Measurements from ENCODE around the gene NLGN2. TPM values are rescaled to one million over a fixed set of nuclear protein-coding genes. Genes with fewer than 3 reads are reported as not detected.
"Not testable (repeated sequence)": the region's sequence is repeated elsewhere in the genome, so short reads cannot be mapped to it uniquely, and the experiment has no call there.

Gene NLGN2
- 1 to 10 TPM; 2.2 to 6.3 (median 4.7) TPM for total RNA-seq

GRCh38 chr17:7407485-7408251 lies at the start of gene NLGN2:
Gene NLGN2, plus strand, starts transcription at chr17:7407845. Its CDS starts 411 bp downstream, at chr17:7408256.
- no peaks in the 10 kb centered on the region for H3K36me3 ChIP-seq
- no peaks in the 10 kb centered on the region for H3K9me3 ChIP-seq
- peaks cover 7 to 15% of the 10 kb centered on the region in 2 donors for H3K4me1 ChIP-seq
- H3K4me3 ChIP-seq (replicated peaks in 1 of 3), result no peak within 1 kb of the TSS
- WGBS, 2 donors, result 56% methylated on average over 9 to 11 of the region's 12 CpGs
- intact Hi-C loops (cut with DNase I), result no loop called here
- no peak for DNase-seq
- no peaks in the 10 kb centered on the region for H3K27me3 ChIP-seq
- H3K27ac ChIP-seq, result no peak within 1 kb of the TSS
- no peak for TF ChIP-seq CTCF (IDR thresholded peaks at IDR 0.05)

GRCh38 chr17:7361906-7362305 lies 45.7 kb upstream of the NLGN2 start:
- 69 to 85% methylated on average over 3 of the region's 3 CpGs for WGBS, 2 donors
- no peak overlapping the region for H3K4me3 ChIP-seq (replicated peaks in 1 of 3)
- no peaks in the 10 kb centered on the region for H3K27me3 ChIP-seq
- H3K4me1 ChIP-seq, result no peaks in the 10 kb centered on the region
- DNase-seq, result no peak
- TF ChIP-seq POLR2A (IDR thresholded peaks at IDR 0.05), result no peak
- no peak for TF ChIP-seq CTCF (IDR thresholded peaks at IDR 0.05)
- no peak overlapping the region for H3K27ac ChIP-seq
- H3K36me3 ChIP-seq, result no peaks in the 10 kb centered on the region
- no peaks in the 10 kb centered on the region for H3K9me3 ChIP-seq
- intact Hi-C loops (cut with DNase I), result loop anchor here (5.0 kb wide), 1 partner anchor 60 kb away; the partner anchor contains the start of gene SPEM1

GRCh38 chr17:7363311-7363710 lies 44.3 kb upstream of the NLGN2 start:
- no peaks in the 10 kb centered on the region for H3K9me3 ChIP-seq
- WGBS, 2 donors, result 91 to 96% methylated on average over 6 of the region's 6 CpGs
- TF ChIP-seq CTCF (IDR thresholded peaks at IDR 0.05) (no peak), POLR2A (IDR thresholded peaks at IDR 0.05) (no peak)

GRCh38 chr17:7365963-7366362 lies 41.7 kb upstream of the NLGN2 start:
- DNase-seq; H3K27ac ChIP-seq; intact Hi-C loops (cut with DNase I); H3K4me3 ChIP-seq (replicated peaks in 1 of 3); H3K36me3 ChIP-seq; H3K27me3 ChIP-seq; H3K4me1 ChIP-seq; H3K9me3 ChIP-seq: not testable (repeated sequence)
- 91 to 92% methylated on average over 6 of the region's 7 CpGs for WGBS, 2 donors

More at GRCh38 chr17:7363311-7363710, 44.3 kb upstream of the NLGN2 start:
- intact Hi-C loops (cut with DNase I), result loop anchor here (5.0 kb wide), 1 partner anchor 59 kb away; the partner anchor contains the start of gene SPEM1
- H3K27me3 ChIP-seq, result no peaks in the 10 kb centered on the region
- H3K36me3 ChIP-seq, result no peaks in the 10 kb centered on the region
- no peaks in the 10 kb centered on the region for H3K4me1 ChIP-seq
- H3K4me3 ChIP-seq (replicated peaks in 1 of 3), result no peak overlapping the region
- DNase-seq, result no peak
- no peak overlapping the region for H3K27ac ChIP-seq

GRCh38 chr17:7367083-7367482 lies 40.6 kb upstream of the NLGN2 start:
- no peak for DNase-seq
- TF ChIP-seq POLR2A (IDR thresholded peaks at IDR 0.05), result no peak
- TF ChIP-seq CTCF (IDR thresholded peaks at IDR 0.05), result no peak
- Histone ChIP-seq H3K4me1 (no peaks in the 10 kb centered on the region), H3K36me3 (no peaks in the 10 kb centered on the region), H3K27ac (no peak overlapping the region), H3K27me3 (no peaks in the 10 kb centered on the region), H3K9me3 (no peaks in the 10 kb centered on the region), H3K4me3 (replicated peaks in 1 of 3) (no peak overlapping the region)
- WGBS, 2 donors, result 77 to 79% methylated on average over 8 of the region's 8 CpGs
- intact Hi-C loops (cut with DNase I), result no loop called here
